SH-SY5Y (cell line): ENCODE results near the gene MOBP.

ENCODE experiments used
- GATA2 ChIP-seq: IDR thresholded peaks from 2 replicates; pipeline ENCODE4 v1.6.1; 2011; ENCODE audit warnings: mild to moderate bottlenecking, low read depth, low read length
- GATA3 ChIP-seq: IDR thresholded peaks from 2 replicates; pipeline ENCODE4 v1.6.1; 2011; ENCODE audit warnings: low read depth, mild to moderate bottlenecking, low read length, moderate library complexity

DNA sequence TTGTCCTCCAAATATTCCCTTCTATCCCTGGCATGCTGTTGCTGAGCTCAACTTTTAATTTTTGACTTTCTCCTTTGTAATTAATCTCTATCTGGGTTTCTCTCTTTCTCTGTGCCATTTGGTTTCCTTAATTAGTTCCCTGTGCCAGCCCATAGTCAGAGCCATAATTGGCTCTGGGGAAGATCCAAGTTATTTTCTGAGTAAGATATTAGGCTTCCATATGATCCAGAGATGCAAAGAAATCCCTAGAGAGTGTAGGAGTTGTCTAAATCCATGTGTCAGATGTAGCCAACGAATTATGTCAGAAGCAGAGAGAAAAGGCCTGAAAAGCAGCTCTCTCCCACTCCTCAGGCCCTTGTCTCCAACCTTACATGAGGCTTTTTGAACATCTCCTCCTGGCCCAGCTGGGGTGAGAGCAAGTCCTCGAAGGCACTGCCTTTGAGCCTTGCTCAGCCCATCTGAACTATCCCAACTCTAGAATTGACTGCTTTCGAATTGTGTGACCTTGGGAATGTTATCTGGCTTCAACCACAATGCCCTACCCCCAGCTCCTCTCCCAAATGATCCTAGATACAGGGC lies 46.4 kb downstream of the MOBP start:
- TF ChIP-seq GATA2: no peak
- no peak for TF ChIP-seq GATA3
